ENCODE results near the gene PTK7.

- TF ChIP-seq EZH2 (IDR thresholded peaks at IDR 0.05; ENCODE audit: low read length, unreplicated experiment), result no peak
- TF ChIP-seq CTCF (conservative IDR thresholded peaks at IDR 0.05; ENCODE audit: low read depth, low read length), result no peak
- TF ChIP-seq EZH2phosphoT487 (IDR thresholded peaks at IDR 0.05; ENCODE audit: borderline replicate concordance, low read length), result no peak
Observed at GRCh38 chr6:43089467-43089866, 13.4 kb downstream of the PTK7 start.
